PC-9 (cell line): ENCODE data around the gene CDS1. TPM values are rescaled to one million over a fixed set of nuclear protein-coding genes. Genes with fewer than 3 reads are reported as not detected.

Source experiments
- BruUV-seq: library from RNA; stranded (reverse); fragments of 400-500 nt; replicated peaks from 2 replicates; lab custom pipeline; 2021; lab: Mats Ljungman, UMichigan
- CTCF ChIA-PET: fragments of 300-600 bp; sonication (Branson Sonifier 250); formaldehyde crosslinking; loops from one replicate; lab custom pipeline; 2022; ENCODE audit warnings: antibody characterized with exemption; lab: Charles Lee
- POLR2A ChIA-PET: fragments of 300-600 bp; sonication (Branson Sonifier 250); formaldehyde crosslinking; loops from one replicate; lab custom pipeline; 2022; ENCODE audit warnings: antibody characterized with exemption; ENCODE audit not compliant: unreplicated experiment; lab: Charles Lee
- DNase-seq, 2 experiments: peaks; one replicate each; pipeline versions ENCODE4 v3.0.0 to v3.0.0-alpha.2; 2015 to 2022; ENCODE audit warnings: mixed read lengths in 1 of 2
- H2AFZ ChIP-seq: fragments of 200-600 bp; sonication (generic); 2 replicates; pipeline ENCODE4 v1.8.1; 2017; ENCODE audit warnings: antibody characterized with exemption
- H3F3A ChIP-seq: fragments of 200-600 bp; sonication (generic); 2 replicates; pipeline ENCODE4 v1.8.1; 2017; ENCODE audit warnings: antibody characterized with exemption, mild to moderate bottlenecking, low read depth; ENCODE audit not compliant: insufficient read depth
- H3K27ac ChIP-seq: fragments of 200-600 bp; sonication (generic); 2 replicates; pipeline ENCODE4 v1.6.1; 2016; ENCODE audit warnings: mixed run types
- H3K27me3 ChIP-seq: fragments of 200-600 bp; sonication (generic); 2 replicates; pipeline ENCODE4 v1.6.1; 2016; ENCODE audit warnings: low read depth, mixed run types; ENCODE audit not compliant: insufficient read depth
- H3K36me3 ChIP-seq: fragments of 200-600 bp; sonication (generic); 2 replicates; pipeline ENCODE4 v1.6.1; 2016; ENCODE audit warnings: low read depth, mixed run types
- H3K4me1 ChIP-seq: fragments of 200-600 bp; sonication (generic); replicated peaks from 2 replicates; pipeline ENCODE4 v1.6.1; 2016; ENCODE audit warnings: mixed run types; ENCODE audit not compliant: insufficient read depth
- H3K4me2 ChIP-seq: fragments of 200-600 bp; sonication (generic); 2 replicates; pipeline ENCODE4 v1.6.1; 2017; ENCODE audit warnings: mixed run types
- H3K4me3 ChIP-seq: fragments of 200-600 bp; sonication (generic); 2 replicates; pipeline ENCODE4 v1.6.1; 2016; ENCODE audit warnings: mixed run types
- H3K79me2 ChIP-seq: fragments of 200-600 bp; sonication (generic); 2 replicates; pipeline ENCODE4 v1.6.1; 2017; ENCODE audit warnings: low read depth, mixed run types
- H3K9me2 ChIP-seq: fragments of 200-600 bp; sonication (generic); 2 replicates; pipeline ENCODE4 v1.8.1; 2017; ENCODE audit warnings: mild to moderate bottlenecking; ENCODE audit not compliant: insufficient read depth
- H3K9me3 ChIP-seq: fragments of 200-600 bp; sonication (generic); 2 replicates; pipeline ENCODE4 v1.8.1; 2016; ENCODE audit warnings: low read depth; ENCODE audit not compliant: insufficient read depth
- H4K20me1 ChIP-seq: fragments of 200-600 bp; sonication (generic); 2 replicates; pipeline ENCODE4 v1.8.1; 2017; ENCODE audit not compliant: insufficient read depth
- CTCF ChIP-seq: fragments of 200-600 bp; sonication (generic); conservative IDR thresholded peaks from 2 replicates; pipeline ENCODE4 v1.6.1; 2017; ENCODE audit warnings: mixed run types, antibody characterized with exemption, mild to moderate bottlenecking, moderate library complexity
- EZH2 ChIP-seq: fragments of 200-600 bp; sonication (generic); IDR thresholded peaks from 2 replicates; pipeline ENCODE4 v1.8.0; 2017; ENCODE audit warnings: antibody characterized with exemption, low read depth
- intact Hi-C: fragments of 100-400 bp; cut with micrococcal nuclease; formaldehyde crosslinking; loops from one replicate; pipeline ENCODE4 v1.10.0; 2022; ENCODE audit not compliant: unreplicated experiment
- total RNA-seq: library from RNA; stranded (reverse); gene quantifications from 2 replicates; pipeline ENCODE4 v1.2.3, GENCODE V29; 2021

CDS1 gene
- total RNA-seq, 1 experiment from 2014 or later: 35.6 TPM

- no peak overlapping the region for H2AFZ ChIP-seq
- H3K4me3 ChIP-seq: no peak overlapping the region
- TF ChIP-seq EZH2 (no peak), CTCF (no peak)
- no peak overlapping the region for H3K27ac ChIP-seq
- H3K79me2 ChIP-seq: no peaks in the 10 kb centered on the region
- H3K27me3 ChIP-seq: no peaks in the 10 kb centered on the region
- DNase-seq: no peak
- no TSS peak for BruUV-seq
- no peaks in the 10 kb centered on the region for H3K4me1 ChIP-seq
- no peak overlapping the region for H3K4me2 ChIP-seq
- H3K36me3 ChIP-seq: peaks cover 10% of the 10 kb centered on the region; the same call in 1 of the 2 replicates
- no peaks in the 10 kb centered on the region for H3K9me3 ChIP-seq
- ChIA-PET POLR2A (no interaction called here), CTCF (no interaction called here)
- no peaks in the 10 kb centered on the region for H3K9me2 ChIP-seq
- no peaks in the 10 kb centered on the region for H4K20me1 ChIP-seq
- intact Hi-C loops: no loop called here
- H3F3A ChIP-seq: peaks cover 2% of the 10 kb centered on the region; the same call in 1 of the 2 replicates
Measured at GRCh38 chr4:84648178-84648577, 65.3 kb downstream of the CDS1 start.

- BruUV-seq: no TSS peak
- no peaks in the 10 kb centered on the region for H3K79me2 ChIP-seq
- ChIA-PET POLR2A (no interaction called here), CTCF (interaction anchor here (0.7 kb wide), 1 partner anchor 570 kb away, joined by 3 read pairs; no protein-coding TSS in a partner anchor)
- H3F3A ChIP-seq: peaks cover 2% of the 10 kb centered on the region; the same call in 1 of the 2 replicates
- H4K20me1 ChIP-seq: no peaks in the 10 kb centered on the region
- no peaks in the 10 kb centered on the region for H3K9me2 ChIP-seq
- no peak overlapping the region for H2AFZ ChIP-seq
- no peak for DNase-seq
- H3K4me1 ChIP-seq: no peaks in the 10 kb centered on the region
- intact Hi-C loops: no loop called here
- H3K27ac ChIP-seq: no peak overlapping the region
- H3K4me2 ChIP-seq: no peak overlapping the region
- no peaks in the 10 kb centered on the region for H3K27me3 ChIP-seq
- peaks cover 10% of the 10 kb centered on the region; the same call in 1 of the 2 replicates for H3K36me3 ChIP-seq
- H3K9me3 ChIP-seq: no peaks in the 10 kb centered on the region
- no peak overlapping the region for H3K4me3 ChIP-seq
- TF ChIP-seq CTCF: no peak
- no peak for TF ChIP-seq EZH2
Measured at GRCh38 chr4:84648863-84649647, 66.1 kb downstream of the CDS1 start.

DNA sequence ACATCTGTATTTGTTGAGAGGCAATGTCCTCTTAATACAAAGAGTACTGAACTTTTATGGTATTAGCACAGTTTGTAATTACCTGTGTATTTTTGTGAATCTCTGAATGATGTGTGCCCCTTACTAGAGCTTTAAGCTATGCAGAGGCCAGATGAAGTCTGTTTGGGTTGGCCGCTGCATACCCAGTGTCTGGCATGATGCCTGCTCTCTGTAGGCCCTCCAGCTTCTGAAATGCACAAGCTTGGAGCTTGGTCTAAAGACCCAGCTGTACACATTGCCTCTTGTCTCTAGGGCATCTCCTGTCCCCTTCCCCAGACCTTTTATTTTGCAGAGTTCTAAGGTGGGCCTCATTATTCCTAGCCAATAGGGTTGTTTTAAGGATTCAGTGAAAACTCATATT is 68.6 kb downstream of the CDS1 start:
- H4K20me1 ChIP-seq: no peaks in the 10 kb centered on the region
- ChIA-PET POLR2A (no interaction called here), CTCF (no interaction called here)
- TF ChIP-seq CTCF: no peak
- H2AFZ ChIP-seq: no peak overlapping the region
- H3K27me3 ChIP-seq: no peaks in the 10 kb centered on the region
- no peaks in the 10 kb centered on the region for H3K9me2 ChIP-seq
- intact Hi-C loops: no loop called here
- no TSS peak for BruUV-seq
- no peak overlapping the region for H3K27ac ChIP-seq
- peaks cover 2% of the 10 kb centered on the region; the same call in 1 of the 2 replicates for H3F3A ChIP-seq
- no peak overlapping the region for H3K4me2 ChIP-seq
- peaks cover 4% of the 10 kb centered on the region; the same call in 1 of the 2 replicates for H3K9me3 ChIP-seq
- H3K4me1 ChIP-seq: no peaks in the 10 kb centered on the region
- DNase-seq: no peak
- H3K36me3 ChIP-seq: 0 out of 2 replicates have a peak, but pooled peaks cover 8% of the 10 kb centered on the region
- no peak overlapping the region for H3K4me3 ChIP-seq
- no peaks in the 10 kb centered on the region for H3K79me2 ChIP-seq
